Measurements from ENCODE around the gene KIF1B. TPM values are rescaled to one million over a fixed set of nuclear protein-coding genes. Genes with fewer than 3 reads are reported as not detected.

The KIF1B gene
- total RNA-seq, 1 donor from 2014 or later: 18.2 TPM

DNA sequence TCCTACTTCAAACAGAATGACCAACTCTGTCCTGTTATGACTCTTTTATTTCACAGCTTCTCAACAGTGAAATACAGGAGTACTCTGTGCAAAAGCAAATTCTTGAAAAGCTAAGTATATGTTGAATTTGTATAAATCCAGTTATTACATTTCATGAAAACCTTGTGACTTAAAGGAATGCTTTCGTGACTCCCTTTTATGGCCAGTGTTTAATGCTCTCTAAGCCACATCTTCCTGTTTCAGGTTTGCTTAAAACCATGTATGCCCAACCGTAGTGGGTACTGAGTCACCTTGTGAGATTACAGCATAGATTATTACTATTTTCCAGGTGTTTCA is 40.2 kb upstream of the KIF1B start:
- no peak overlapping the region for H3K4me3 ChIP-seq (ENCODE audit: low read depth, low read length)
- DNase-seq (ENCODE audit: low read depth) (peak; percentile 26), FAIRE-seq (no peak)
- peaks cover 12% of the 10 kb centered on the region for H3K36me3 ChIP-seq (ENCODE audit: control insufficient read depth, insufficient read depth, low read length)
- TF ChIP-seq, protein P1, sequence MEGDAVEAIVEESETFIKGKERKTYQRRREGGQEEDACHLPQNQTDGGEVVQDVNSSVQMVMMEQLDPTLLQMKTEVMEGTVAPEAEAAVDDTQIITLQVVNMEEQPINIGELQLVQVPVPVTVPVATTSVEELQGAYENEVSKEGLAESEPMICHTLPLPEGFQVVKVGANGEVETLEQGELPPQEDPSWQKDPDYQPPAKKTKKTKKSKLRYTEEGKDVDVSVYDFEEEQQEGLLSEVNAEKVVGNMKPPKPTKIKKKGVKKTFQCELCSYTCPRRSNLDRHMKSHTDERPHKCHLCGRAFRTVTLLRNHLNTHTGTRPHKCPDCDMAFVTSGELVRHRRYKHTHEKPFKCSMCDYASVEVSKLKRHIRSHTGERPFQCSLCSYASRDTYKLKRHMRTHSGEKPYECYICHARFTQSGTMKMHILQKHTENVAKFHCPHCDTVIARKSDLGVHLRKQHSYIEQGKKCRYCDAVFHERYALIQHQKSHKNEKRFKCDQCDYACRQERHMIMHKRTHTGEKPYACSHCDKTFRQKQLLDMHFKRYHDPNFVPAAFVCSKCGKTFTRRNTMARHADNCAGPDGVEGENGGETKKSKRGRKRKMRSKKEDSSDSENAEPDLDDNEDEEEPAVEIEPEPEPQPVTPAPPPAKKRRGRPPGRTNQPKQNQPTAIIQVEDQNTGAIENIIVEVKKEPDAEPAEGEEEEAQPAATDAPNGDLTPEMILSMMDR (IDR thresholded peaks at IDR 0.05; ENCODE audit: insufficient read depth, low read length, severe bottlenecking): no peak
- H3K27me3 ChIP-seq (ENCODE audit: control insufficient read depth, insufficient read depth, low read length): no peaks in the 10 kb centered on the region

DNA sequence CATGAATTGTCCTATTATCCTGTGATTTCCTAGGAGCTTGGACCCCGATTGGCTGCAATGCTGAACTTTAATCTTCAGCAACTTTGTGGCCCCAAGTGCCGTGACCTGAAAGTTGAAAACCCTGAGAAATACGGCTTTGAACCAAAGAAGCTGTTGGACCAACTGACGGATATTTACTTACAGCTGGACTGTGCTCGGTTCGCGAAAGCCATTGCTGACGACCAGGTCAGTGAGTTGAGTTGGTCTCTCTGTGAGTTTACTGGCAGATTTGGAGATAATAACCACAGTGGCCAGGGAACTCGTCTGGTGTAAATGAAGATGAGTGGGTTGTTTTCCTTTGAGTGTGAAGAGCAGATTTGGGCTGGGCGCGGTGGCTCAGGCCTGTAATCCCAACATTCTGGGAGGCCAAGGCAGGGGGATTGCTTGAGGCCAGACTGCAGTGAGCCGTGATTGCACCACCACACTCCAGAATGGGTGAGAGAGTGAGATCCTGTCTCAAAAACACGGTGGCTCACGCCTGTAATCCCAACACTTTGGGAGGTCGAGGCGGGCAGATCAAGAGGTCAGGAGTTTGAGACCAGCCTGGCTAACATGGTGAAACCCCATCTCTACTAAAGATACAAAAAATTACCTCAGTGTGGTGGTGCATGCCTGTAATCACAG is 39.1 kb upstream of the KIF1B start:
- FAIRE-seq (peak; percentile 36), DNase-seq (ENCODE audit: low read depth) (no peak)
- TF ChIP-seq, protein P1 (IDR thresholded peaks at IDR 0.05; ENCODE audit: insufficient read depth, low read length, severe bottlenecking): no peak
- H3K36me3 ChIP-seq (ENCODE audit: control insufficient read depth, insufficient read depth, low read length): peaks cover 7% of the 10 kb centered on the region
- no peaks in the 10 kb centered on the region for H3K27me3 ChIP-seq (ENCODE audit: control insufficient read depth, insufficient read depth, low read length)
- no peak overlapping the region for H3K4me3 ChIP-seq (ENCODE audit: low read depth, low read length)

DNA sequence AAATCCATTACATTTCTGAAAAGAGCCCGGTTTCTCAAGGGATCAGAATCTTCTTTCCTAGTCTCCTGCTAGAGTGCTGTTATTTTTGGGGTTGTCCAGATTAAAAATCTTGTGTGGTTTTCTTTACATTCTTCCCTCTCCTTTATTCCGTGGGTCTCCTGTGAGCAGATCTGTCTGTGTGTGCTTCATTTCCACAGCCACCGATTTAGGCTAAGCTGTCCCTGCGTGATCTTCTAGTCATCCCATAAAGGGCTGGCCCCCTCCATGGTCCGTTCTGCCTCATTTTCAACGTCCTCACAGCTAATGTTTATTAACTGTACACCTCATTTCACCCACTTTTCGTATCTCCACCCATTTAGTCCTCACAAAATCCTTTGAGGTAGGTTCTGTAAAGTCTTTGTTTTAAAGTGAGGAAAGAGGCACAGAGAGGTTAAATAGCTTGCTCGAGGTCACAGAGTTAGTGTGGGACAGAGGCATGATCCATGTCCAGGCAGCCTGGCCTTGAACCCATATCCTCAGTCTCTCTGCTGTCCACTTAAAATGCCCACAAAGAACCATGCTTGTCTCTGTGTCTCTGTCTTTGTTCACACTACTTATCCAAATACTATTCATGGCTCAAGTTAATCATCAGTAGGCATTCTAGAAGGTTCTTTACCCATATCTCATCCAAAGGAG is 38.2 kb upstream of the KIF1B start:
- FAIRE-seq (no peak), DNase-seq (ENCODE audit: low read depth) (no peak)
- TF ChIP-seq, protein P1 (IDR thresholded peaks at IDR 0.05; ENCODE audit: insufficient read depth, low read length, severe bottlenecking): no peak
- Histone ChIP-seq H3K4me3 (ENCODE audit: low read depth, low read length) (no peak overlapping the region), H3K27me3 (ENCODE audit: control insufficient read depth, insufficient read depth, low read length) (no peaks in the 10 kb centered on the region), H3K36me3 (ENCODE audit: control insufficient read depth, insufficient read depth, low read length) (peaks cover 7% of the 10 kb centered on the region)

DNA sequence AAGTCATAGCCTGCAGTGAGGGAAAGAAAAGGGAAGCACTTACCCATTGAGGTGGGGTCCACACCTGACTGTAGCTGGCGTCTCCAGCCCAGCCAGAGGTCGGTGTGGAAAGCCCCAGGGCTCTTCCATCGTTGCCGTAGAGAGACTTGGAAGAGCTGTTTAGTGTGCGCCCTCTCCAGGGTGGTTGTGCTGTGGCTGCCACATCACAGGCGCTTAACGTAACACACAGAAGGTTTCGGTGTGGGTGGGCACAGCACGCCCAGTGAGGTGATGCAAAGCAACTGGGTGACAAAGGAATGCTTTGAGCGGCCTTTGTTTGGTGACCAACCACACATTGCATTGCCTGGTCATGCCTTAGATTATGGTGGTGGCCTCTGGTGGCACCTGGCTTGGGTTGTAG is 36.8 kb upstream of the KIF1B start:
- Histone ChIP-seq H3K36me3 (ENCODE audit: control insufficient read depth, insufficient read depth, low read length) (peaks cover 7% of the 10 kb centered on the region), H3K4me3 (ENCODE audit: low read depth, low read length) (no peak overlapping the region), H3K27me3 (ENCODE audit: control insufficient read depth, insufficient read depth, low read length) (no peaks in the 10 kb centered on the region)
- TF ChIP-seq, protein P1 (IDR thresholded peaks at IDR 0.05; ENCODE audit: insufficient read depth, low read length, severe bottlenecking): no peak
- FAIRE-seq: peak; percentile 76
- no peak for DNase-seq (ENCODE audit: low read depth)

DNA sequence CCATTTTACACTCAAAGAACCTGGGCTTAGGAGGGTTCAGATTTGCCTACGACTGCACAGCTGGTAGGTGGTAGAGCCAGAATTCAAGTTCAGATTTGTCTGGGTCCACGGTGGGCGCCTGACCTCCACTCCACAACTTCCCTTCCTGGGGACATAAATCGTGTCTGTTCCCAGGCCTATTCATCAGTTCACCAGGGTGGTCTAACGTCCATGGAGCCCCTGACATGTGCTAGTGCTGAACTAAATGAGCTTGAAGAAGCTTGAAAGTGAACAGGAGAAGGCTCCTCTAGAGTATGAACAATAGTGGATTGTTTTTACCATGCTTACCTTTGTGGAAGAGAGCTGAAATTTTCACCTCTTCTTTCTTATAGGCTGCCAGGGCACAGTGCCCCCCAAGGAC is 32.5 kb upstream of the KIF1B start:
- no peak for FAIRE-seq
- no peaks in the 10 kb centered on the region for H3K27me3 ChIP-seq (ENCODE audit: control insufficient read depth, insufficient read depth, low read length)
- no peak for DNase-seq (ENCODE audit: low read depth)
- H3K4me3 ChIP-seq (ENCODE audit: low read depth, low read length): no peak overlapping the region
- TF ChIP-seq, protein P1 (IDR thresholded peaks at IDR 0.05; ENCODE audit: insufficient read depth, low read length, severe bottlenecking): no peak
- H3K36me3 ChIP-seq (ENCODE audit: control insufficient read depth, insufficient read depth, low read length): peaks cover 11% of the 10 kb centered on the region
